Epithelial cell of esophagus (primary cell): Measurements from ENCODE around the gene ZNF622.

Experiments
- DNase-seq: peaks from one replicate; pipeline ENCODE4 v3.0.0; 2010; ENCODE audit warnings: low read depth
- H3K4me3 ChIP-seq: 2 replicates; pipeline ENCODE4 v1.5.1; 2011; ENCODE audit warnings: mild to moderate bottlenecking, low read length, control low read depth
- CTCF ChIP-seq: IDR thresholded peaks from 2 replicates; pipeline ENCODE4 v1.5.1; 2011; ENCODE audit warnings: low read depth, mild to moderate bottlenecking, low read length, control low read depth, inconsistent platforms; ENCODE audit not compliant: insufficient read depth; ENCODE audit errors: missing control alignments

ZNF622 gene

DNA sequence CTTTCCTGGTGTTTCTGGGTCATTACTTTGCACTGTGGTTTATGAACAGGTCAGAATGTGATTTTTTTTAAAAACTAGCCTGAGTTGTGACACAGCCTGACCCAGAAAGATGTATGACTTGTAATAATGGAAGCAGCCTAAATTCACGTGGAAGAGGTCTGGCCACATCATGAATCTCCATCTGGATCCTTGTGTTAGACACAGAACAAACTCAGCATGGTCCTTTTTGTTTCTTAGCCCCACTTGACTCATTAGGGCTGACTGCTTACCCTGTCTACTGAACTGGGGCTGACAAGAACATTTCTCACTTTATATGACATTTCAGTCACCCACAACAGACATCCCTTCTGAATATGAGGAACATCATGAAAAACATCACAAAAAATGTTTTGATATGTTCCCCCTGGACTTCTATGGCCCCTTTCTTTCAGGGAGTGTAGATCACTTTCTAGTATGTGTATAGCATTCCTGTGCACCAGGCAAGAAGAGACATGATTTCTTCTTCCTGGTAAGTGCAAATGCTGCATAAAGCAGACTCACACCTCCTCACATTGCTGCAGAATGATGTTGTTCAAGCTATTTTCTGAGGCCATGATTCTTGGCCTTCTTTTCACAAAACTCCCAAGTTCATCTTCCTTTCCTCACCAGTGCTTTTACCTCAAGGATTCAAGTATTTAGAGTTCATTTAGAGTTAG is 52.3 kb downstream of the ZNF622 start:
- no peak overlapping the region for H3K4me3 ChIP-seq
- peak; percentile 78 for DNase-seq
- no peak for TF ChIP-seq CTCF

GRCh38 chr5:16412556-16412955 is 53.0 kb downstream of the ZNF622 start:
- no peak for TF ChIP-seq CTCF
- peak; percentile 68 for DNase-seq
- no peak overlapping the region for H3K4me3 ChIP-seq

DNA sequence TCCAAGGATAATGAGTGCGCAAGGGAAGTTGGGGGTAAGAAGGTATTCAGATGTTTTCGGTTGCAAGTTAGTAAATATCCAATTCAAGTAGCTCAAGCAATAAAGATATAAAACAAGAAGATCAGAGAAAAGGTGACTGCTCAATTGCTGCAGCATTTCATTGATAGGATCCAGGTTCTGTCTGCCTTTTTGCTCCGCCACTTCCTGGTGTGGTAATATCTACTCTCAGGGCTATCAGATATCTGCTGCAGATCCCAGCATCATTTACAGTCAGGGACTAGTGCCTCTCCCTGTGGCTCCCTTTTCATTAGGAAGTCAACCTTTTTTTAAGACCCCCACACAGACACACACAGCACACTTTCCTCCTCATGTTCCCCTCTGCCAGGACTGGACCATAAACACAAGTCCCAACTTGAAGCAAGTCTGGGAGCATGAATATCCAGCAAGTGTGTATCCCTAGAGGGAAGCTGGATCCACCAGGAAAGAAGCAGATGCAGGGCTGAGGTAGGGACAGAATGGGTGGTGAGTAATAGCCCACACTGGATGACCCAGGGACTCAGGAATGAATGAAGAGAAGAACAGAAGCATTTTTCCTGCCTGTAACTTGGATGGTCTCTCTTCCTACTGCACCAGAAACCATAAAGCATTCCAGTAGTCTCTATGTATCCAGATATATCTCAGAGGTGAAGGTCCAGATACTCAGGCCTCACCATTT is 53.7 kb downstream of the ZNF622 start:
- no peak overlapping the region for H3K4me3 ChIP-seq
- peak; percentile 84 for DNase-seq
- TF ChIP-seq CTCF = no peak

DNA sequence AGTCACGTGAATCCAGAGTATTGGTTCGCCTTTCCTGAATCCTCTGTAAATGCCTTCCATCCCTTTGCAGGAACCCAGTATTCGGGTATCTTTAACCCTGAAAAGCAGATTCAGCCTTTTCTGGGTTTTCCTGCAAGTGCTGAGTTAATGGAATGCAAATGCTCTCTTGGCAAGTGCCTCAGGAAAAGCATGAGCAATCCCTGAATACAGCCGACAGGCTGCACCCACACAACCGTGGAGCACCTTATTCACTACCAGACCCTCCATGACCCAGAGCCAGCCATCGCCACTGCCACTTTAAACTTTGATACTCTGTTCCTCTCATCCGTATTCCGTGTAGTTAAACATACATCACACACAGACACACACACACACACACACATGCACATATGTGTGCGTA is 54.4 kb downstream of the ZNF622 start:
- DNase-seq = peak; percentile 65
- TF ChIP-seq CTCF = no peak
- H3K4me3 ChIP-seq = no peak overlapping the region

GRCh38 chr5:16410338-16410737 is 55.3 kb downstream of the ZNF622 start:
- no peak for TF ChIP-seq CTCF
- no peak overlapping the region for H3K4me3 ChIP-seq
- peak; percentile 40 for DNase-seq

GRCh38 chr5:16406630-16407029 is 59.0 kb downstream of the ZNF622 start:
- H3K4me3 ChIP-seq = no peak overlapping the region
- TF ChIP-seq CTCF = no peak
- no peak for DNase-seq
